Effector CD8-positive, alpha-beta T cell (primary cell): ENCODE measurements around the gene TIE1.

Experiments
- DNase-seq: peaks from one replicate; lab custom pipeline; 2025; lab: John Stamatoyannopoulos, UW

TIE1 gene

GRCh38 chr1:43293896-43294760 lies 6.7 kb upstream of the TIE1 start:
- no peak for DNase-seq

DNA sequence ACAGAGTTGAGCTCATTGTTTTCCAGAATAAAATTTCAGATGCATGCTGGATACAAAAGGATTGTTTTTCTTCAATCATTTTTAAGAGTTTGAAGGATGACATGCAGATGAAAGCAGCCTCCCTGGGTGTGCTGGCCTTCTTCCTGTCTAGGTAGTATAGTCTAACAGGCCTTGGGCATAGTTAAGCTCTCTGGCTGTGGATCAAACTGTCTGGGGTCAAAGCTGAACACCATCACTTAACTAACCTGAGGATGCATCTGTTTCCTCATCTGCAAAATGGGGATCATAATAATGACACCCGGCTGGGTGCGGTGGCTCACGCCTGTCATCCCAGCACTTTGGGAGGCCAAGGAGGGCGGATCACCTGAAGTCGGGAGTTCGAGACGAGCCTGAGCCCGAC lies 6.0 kb upstream of the TIE1 start:
- no peak for DNase-seq

GRCh38 chr1:43296207-43296606 lies 4.6 kb upstream of the TIE1 start:
- no peak for DNase-seq

DNA sequence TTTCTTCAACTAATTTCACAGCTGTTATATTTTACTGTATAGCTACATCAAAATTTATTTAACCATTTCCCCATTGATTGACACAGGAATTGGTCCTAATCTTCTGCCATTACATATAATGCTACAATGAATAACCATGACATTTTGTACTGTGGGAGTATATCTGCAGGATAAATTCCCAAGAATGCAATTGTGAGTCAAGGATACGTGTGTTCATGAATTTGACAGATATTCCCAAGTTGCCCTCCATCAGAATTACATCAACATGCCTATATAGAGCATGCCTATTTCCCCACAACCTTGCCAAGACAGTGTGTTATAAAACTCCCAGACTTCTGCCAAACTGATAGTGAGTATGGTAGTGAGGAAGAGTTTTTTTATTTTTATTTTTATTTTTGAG lies 2.7 kb upstream of the TIE1 start:
- DNase-seq: no peak

DNA sequence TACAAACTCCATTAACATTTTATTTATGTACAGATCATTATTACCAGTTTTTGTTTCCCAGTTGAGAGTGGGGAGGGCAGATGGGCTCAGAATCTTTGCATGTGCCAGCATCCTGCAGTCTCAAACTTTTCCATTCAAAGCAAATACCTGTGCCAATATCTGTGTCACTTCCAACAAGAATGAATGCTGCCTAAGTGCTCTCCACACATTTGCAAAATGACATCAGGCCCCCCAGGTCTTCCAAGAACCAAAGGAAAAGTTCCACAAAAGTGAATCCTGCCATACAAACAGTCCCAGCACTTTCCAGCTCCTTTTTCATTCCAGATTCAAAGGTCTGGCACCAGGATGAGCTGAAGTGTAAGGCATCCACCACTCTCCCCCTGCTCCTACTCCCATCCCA lies 1.7 kb upstream of the TIE1 start:
- DNase-seq: no peak

GRCh38 chr1:43302201-43302600 lies 1.4 kb downstream of the TIE1 start:
- DNase-seq: no peak

- no peak for DNase-seq
These were observed 2.1 kb downstream of the TIE1 start for GRCh38 chr1:43302721-43303470.

DNA sequence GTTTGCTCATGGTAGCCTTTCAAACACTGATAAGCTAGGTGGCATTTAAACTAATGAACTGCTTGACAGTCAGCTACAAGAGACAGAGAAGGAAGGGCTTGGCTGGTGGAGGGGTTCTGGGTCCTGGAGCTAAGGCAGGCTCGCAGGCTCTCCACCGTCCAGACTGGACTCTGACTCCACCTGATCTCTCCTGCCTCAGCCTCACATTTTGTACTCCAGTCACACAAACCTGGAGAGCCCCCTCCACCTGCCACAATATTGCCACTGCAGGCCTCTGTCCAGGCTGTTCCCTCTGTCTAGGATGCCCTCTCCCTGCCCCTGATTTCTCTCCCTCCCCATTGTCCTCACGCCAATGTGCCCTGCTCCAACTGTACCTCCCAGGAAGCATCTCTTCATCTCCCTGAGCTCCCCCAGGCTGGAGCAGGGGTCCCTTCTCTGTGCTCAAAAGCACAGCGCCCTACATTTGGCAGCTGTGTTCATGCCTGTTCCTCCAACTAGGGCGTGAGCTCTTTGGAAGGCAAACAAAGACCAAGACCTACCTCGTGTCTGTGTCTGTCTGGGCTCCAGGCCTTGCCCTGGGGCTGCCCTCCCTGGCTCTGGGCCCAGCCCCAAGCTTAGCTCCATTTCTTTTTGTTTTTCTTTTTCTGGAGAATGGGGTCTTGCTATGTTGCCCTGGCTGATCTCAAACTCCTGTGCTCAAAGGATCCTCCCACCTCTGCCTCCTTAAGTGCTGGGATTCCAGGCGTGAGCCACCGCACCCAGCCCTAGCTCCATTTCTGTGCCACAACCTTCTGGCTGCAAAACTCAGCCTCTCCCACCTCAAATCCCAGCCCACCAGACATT lies 2.9 kb downstream of the TIE1 start:
- DNase-seq: no peak

DNA sequence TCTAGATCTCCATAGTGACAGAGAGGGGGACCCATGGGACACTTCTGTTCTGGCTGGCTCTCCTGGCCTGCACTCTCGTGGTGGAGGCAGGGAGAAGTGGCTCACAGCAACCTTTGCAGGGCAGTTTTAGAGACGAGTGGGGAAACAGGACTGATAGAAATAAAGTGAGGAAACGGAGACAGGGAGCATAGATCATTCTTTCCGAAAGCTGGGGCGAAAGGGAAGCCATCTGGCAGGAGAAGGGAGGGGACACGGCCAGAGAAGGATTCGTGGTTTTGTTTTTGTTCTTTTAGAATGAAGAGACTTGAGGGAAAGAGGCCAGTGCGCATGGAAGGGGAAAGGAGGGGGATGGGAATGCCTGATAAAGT lies 3.5 kb downstream of the TIE1 start:
- DNase-seq: no peak

DNA sequence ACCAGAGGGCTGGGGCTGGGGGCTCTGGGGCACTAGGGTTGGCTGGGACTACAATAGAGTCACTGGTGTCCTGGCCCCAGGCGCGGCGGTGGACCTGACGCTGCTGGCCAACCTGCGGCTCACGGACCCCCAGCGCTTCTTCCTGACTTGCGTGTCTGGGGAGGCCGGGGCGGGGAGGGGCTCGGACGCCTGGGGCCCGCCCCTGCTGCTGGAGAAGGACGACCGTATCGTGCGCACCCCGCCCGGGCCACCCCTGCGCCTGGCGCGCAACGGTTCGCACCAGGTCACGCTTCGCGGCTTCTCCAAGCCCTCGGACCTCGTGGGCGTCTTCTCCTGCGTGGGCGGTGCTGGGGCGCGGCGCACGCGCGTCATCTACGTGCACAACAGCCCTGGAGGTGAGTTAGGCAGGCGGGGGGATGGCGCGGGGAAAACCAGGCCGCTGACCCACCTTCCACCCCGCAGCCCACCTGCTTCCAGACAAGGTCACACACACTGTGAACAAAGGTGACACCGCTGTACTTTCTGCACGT lies 4.1 kb downstream of the TIE1 start:
- DNase-seq: no peak

- no peak for DNase-seq
These were observed 4.7 kb downstream of the TIE1 start for GRCh38 chr1:43305461-43305860.

GRCh38 chr1:43305926-43306687 lies 5.3 kb downstream of the TIE1 start:
- DNase-seq: no peak

DNA sequence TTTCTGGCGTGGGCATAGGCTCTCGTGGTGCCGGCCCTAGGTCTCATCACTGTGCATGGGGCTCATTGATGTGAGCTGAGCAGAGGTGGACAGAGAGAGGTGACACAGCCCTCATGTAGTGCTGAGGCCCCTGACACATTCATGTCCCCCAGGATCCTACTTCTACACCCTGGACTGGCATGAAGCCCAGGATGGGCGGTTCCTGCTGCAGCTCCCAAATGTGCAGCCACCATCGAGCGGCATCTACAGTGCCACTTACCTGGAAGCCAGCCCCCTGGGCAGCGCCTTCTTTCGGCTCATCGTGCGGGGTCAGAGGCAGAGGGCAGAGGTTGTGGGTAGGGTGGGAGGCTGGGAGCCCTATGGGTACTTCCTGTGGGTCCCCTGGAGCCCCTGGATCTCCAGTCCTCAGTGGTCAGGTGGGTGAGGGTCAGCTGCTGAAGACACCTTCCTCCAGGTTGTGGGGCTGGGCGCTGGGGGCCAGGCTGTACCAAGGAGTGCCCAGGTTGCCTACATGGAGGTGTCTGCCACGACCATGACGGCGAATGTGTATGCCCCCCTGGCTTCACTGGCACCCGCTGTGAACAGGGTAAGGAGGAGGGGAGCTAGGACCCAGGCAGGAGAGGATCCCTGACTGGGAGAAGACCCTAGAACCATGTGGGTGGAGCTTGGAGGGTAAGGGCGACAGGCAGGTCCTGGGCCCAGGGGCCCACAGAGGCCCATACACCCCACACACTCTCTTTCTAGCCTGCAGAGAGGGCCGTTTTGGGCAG lies 6.1 kb downstream of the TIE1 start:
- DNase-seq: no peak

- no peak for DNase-seq
These were observed 6.8 kb downstream of the TIE1 start for GRCh38 chr1:43307458-43308158.

- DNase-seq: no peak
These were observed 8.0 kb downstream of the TIE1 start for GRCh38 chr1:43308635-43309404.

DNA sequence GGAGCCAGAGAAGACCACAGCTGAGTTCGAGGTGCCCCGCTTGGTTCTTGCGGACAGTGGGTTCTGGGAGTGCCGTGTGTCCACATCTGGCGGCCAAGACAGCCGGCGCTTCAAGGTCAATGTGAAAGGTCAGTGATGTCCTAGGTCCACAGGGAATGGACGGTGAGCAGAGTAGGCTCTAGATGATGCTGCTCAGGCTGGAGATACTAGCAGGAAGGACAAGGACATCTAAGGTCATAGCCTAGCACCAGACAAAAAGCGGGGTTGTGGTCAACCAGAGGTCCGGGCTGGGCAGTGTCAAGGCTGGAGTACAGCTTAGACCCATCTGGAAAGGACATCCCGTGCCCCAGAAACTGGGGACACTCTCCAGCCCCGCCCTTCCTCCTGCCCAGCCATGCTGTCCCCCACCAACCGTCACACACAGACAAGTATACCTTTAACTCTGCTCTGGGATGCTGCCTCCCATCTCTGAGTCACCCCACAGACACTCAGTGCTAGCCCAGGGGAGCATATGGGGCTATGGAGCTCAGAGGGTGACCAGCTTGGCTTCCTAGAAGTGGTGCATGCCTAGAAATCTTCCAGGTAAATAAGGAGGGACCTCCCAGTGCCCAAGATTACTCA lies 8.7 kb downstream of the TIE1 start:
- DNase-seq: no peak

DNA sequence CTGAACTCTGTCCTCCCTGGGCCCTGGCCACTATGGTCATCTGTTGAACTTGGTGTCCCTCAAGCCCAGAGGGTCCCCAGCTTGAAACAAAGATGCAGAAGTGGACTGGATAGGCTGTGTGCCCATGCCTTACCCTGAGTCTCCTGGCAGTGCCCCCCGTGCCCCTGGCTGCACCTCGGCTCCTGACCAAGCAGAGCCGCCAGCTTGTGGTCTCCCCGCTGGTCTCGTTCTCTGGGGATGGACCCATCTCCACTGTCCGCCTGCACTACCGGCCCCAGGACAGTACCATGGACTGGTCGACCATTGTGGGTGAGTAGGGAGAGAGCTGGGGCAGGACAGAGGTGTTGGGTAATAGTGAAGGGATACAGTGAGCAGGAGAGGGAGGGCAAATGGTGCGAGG lies 10.7 kb downstream of the TIE1 start:
- no peak for DNase-seq

DNA sequence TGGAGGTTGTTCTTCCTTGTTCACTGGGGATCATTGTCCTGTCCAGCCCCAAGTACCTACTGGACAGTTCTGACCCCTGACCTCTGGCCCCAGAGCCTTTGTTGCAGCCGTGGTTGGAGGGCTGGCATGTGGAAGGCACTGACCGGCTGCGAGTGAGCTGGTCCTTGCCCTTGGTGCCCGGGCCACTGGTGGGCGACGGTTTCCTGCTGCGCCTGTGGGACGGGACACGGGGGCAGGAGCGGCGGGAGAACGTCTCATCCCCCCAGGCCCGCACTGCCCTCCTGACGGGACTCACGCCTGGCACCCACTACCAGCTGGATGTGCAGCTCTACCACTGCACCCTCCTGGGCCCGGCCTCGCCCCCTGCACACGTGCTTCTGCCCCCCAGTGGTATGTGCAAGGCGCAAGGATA lies 11.4 kb downstream of the TIE1 start:
- DNase-seq: no peak
